ENCODE measurements around the gene NR3C2. TPM values are rescaled to one million over a fixed set of nuclear protein-coding genes. Genes with fewer than 3 reads are reported as not detected.

The NR3C2 gene
- total and polyA plus RNA-seq, 4 donors: 2.0 to 11.5 (median 3.2) TPM

DNA sequence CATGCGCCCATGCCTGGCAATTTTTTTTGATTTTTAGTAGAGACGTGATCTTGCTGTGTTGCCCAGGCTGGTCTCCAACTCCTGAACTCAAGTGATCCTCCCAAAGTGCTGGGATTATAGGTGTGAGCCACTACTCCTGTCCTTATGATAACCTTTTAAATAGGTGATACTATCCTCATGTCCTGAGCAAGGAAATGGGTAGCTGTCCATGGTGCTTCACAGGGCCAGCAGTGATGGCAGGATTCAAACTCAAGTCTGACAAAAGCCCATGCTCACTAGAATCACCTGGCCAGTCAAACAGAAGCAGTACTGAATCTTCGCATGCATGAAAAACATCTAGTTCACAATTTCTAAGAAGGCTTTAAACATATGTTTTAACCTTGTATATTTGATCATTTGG is 235.1 kb downstream of the NR3C2 start:
- TF ChIP-seq, protein P1, sequence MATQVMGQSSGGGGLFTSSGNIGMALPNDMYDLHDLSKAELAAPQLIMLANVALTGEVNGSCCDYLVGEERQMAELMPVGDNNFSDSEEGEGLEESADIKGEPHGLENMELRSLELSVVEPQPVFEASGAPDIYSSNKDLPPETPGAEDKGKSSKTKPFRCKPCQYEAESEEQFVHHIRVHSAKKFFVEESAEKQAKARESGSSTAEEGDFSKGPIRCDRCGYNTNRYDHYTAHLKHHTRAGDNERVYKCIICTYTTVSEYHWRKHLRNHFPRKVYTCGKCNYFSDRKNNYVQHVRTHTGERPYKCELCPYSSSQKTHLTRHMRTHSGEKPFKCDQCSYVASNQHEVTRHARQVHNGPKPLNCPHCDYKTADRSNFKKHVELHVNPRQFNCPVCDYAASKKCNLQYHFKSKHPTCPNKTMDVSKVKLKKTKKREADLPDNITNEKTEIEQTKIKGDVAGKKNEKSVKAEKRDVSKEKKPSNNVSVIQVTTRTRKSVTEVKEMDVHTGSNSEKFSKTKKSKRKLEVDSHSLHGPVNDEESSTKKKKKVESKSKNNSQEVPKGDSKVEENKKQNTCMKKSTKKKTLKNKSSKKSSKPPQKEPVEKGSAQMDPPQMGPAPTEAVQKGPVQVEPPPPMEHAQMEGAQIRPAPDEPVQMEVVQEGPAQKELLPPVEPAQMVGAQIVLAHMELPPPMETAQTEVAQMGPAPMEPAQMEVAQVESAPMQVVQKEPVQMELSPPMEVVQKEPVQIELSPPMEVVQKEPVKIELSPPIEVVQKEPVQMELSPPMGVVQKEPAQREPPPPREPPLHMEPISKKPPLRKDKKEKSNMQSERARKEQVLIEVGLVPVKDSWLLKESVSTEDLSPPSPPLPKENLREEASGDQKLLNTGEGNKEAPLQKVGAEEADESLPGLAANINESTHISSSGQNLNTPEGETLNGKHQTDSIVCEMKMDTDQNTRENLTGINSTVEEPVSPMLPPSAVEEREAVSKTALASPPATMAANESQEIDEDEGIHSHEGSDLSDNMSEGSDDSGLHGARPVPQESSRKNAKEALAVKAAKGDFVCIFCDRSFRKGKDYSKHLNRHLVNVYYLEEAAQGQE (IDR thresholded peaks at IDR 0.05): peak; percentile 97
- TF ChIP-seq FOXA2 (IDR thresholded peaks at IDR 0.05): no peak
- Histone ChIP-seq H3K36me3 (ENCODE audit: control insufficient read depth in 4 of 4, insufficient read depth in 3 of 4, low read depth in 1 of 4, low read length in 3 of 4) (no peaks in the 10 kb centered on the region), H3K9ac (ENCODE audit: low read depth in 1 of 2, low read length in 2 of 2) (no peak overlapping the region), H3K9me3 (ENCODE audit: control insufficient read depth in 4 of 4, low read length in 3 of 4) (no peaks in the 10 kb centered on the region), H3K27me3 (ENCODE audit: control insufficient read depth in 4 of 4, insufficient read depth in 4 of 4, low read length in 3 of 4) (no peaks in the 10 kb centered on the region), H3K4me1 (ENCODE audit: control insufficient read depth in 4 of 4, insufficient read depth in 4 of 4, low read length in 3 of 4) (peaks cover 0 to 21% (median 7%) of the 10 kb centered on the region in 4 donors), H3K27ac (ENCODE audit: low read depth in 1 of 2, low read length in 2 of 2) (no peak overlapping the region), H3K4me3 (ENCODE audit: low read depth in 1 of 3, low read length in 3 of 3) (no peak overlapping the region)
- WGBS: 99% methylated on average over 3 of the region's 3 CpGs
- no peak for DNase-seq (ENCODE audit: low spot score)

DNA sequence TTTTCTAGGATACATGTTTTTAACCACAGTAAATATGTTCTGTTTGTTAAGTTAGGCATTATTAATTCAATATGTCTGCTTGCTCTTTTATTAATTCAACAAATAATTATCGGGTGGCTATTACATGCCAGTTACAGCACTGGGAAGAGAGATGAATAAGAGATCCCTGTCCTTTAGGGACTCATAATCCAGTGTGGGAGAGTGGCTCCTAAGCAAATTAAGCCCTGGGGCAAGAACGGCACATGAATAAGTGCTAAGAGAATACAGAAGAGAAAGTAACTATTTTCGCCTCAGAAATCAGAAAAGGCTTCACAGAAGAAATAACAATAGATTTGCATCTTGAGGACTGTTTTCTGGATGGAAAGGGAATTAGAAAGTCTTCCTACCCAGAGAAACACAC is 236.7 kb downstream of the NR3C2 start:
- Histone ChIP-seq H3K4me3 (ENCODE audit: low read depth in 1 of 3, low read length in 3 of 3) (no peak overlapping the region), H3K4me1 (ENCODE audit: control insufficient read depth in 4 of 4, insufficient read depth in 4 of 4, low read length in 3 of 4) (peaks cover 0 to 21% (median 7%) of the 10 kb centered on the region in 4 donors), H3K9me3 (ENCODE audit: control insufficient read depth in 4 of 4, low read length in 3 of 4) (no peaks in the 10 kb centered on the region), H3K27me3 (ENCODE audit: control insufficient read depth in 4 of 4, insufficient read depth in 4 of 4, low read length in 3 of 4) (no peaks in the 10 kb centered on the region), H3K36me3 (ENCODE audit: control insufficient read depth in 4 of 4, insufficient read depth in 3 of 4, low read depth in 1 of 4, low read length in 3 of 4) (no peaks in the 10 kb centered on the region), H3K27ac (ENCODE audit: low read depth in 1 of 2, low read length in 2 of 2) (peak overlapping the region; percentile 63 to 64), H3K9ac (ENCODE audit: low read depth in 1 of 2, low read length in 2 of 2) (no peak overlapping the region)
- no peak for DNase-seq (ENCODE audit: low spot score)
- WGBS: 86% methylated on average over 3 of the region's 3 CpGs
- no peak for TF ChIP-seq EGR1 (IDR thresholded peaks at IDR 0.05; ENCODE audit: low read depth in 2 of 2)
- TF ChIP-seq, protein P2, sequence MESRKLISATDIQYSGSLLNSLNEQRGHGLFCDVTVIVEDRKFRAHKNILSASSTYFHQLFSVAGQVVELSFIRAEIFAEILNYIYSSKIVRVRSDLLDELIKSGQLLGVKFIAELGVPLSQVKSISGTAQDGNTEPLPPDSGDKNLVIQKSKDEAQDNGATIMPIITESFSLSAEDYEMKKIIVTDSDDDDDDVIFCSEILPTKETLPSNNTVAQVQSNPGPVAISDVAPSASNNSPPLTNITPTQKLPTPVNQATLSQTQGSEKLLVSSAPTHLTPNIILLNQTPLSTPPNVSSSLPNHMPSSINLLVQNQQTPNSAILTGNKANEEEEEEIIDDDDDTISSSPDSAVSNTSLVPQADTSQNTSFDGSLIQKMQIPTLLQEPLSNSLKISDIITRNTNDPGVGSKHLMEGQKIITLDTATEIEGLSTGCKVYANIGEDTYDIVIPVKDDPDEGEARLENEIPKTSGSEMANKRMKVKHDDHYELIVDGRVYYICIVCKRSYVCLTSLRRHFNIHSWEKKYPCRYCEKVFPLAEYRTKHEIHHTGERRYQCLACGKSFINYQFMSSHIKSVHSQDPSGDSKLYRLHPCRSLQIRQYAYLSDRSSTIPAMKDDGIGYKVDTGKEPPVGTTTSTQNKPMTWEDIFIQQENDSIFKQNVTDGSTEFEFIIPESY (IDR thresholded peaks at IDR 0.05): no peak
- no peak for TF ChIP-seq TAF1 (conservative IDR thresholded peaks at IDR 0.05)
- TF ChIP-seq FOXA1 (IDR thresholded peaks at IDR 0.05): no peak
- no peak for TF ChIP-seq RXRA (IDR thresholded peaks at IDR 0.05)
- TF ChIP-seq, protein P1 (IDR thresholded peaks at IDR 0.05): no peak

DNA sequence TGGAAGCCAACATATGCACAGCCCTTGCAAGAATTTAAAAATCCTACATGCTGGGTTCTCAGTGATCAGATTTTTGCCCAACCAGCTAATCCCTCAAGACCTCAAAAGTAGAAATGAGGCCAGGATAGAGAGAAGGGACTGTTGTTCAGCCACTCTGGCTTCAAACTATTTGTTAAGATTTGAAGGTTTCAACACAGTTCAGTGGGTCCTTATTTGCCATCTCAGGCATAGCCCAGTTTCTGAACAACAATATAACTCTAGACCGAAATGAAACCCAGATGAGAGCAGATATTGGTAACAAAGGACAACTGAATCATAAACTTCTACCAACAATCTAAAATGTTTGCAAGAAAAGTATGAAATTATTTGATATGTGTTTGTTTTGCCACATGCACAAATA is 237.3 kb downstream of the NR3C2 start:
- no peak for DNase-seq (ENCODE audit: low spot score)

More for the DNA sequence above, 237.3 kb downstream of the NR3C2 start:
- H3K4me3 ChIP-seq (ENCODE audit: low read depth in 1 of 3, low read length in 3 of 3): no peak overlapping the region
- peaks cover 0 to 21% (median 7%) of the 10 kb centered on the region in 4 donors for H3K4me1 ChIP-seq (ENCODE audit: control insufficient read depth in 4 of 4, insufficient read depth in 4 of 4, low read length in 3 of 4)
- H3K27me3 ChIP-seq (ENCODE audit: control insufficient read depth in 4 of 4, insufficient read depth in 4 of 4, low read length in 3 of 4): no peaks in the 10 kb centered on the region
- TF ChIP-seq RXRA (IDR thresholded peaks at IDR 0.05) (no peak), RAD21 (IDR thresholded peaks at IDR 0.05) (no peak), HNF4A (conservative IDR thresholded peaks at IDR 0.05) (peak; percentile 39 to 41), FOXA2 (IDR thresholded peaks at IDR 0.05) (no peak), JUND (IDR thresholded peaks at IDR 0.05) (no peak)
- TF ChIP-seq, protein P2 (IDR thresholded peaks at IDR 0.05): no peak
- peak overlapping the region in 1 of 2 donors; percentile 39 for H3K9ac ChIP-seq (ENCODE audit: low read depth in 1 of 2, low read length in 2 of 2)
- H3K27ac ChIP-seq (ENCODE audit: low read depth in 1 of 2, low read length in 2 of 2): peak overlapping the region; percentile 63 to 64
- WGBS: 47% methylated on average over 1 of the region's 1 CpG
- no peaks in the 10 kb centered on the region for H3K36me3 ChIP-seq (ENCODE audit: control insufficient read depth in 4 of 4, insufficient read depth in 3 of 4, low read depth in 1 of 4, low read length in 3 of 4)
- no peaks in the 10 kb centered on the region for H3K9me3 ChIP-seq (ENCODE audit: control insufficient read depth in 4 of 4, low read length in 3 of 4)
